HG02623 (cell line): Measurements from ENCODE around the gene CSRP1.

Source experiments
- ATAC-seq: cut with Tn5 transposase; IDR thresholded peaks from one replicate; pipeline ENCODE4 v1.9.1; 2021; ENCODE audit warnings: moderate library complexity; ENCODE audit not compliant: unreplicated experiment

CSRP1 gene

GRCh38 chr1:201457508-201457960 is 49.4 kb downstream of the CSRP1 start:
- no peak for ATAC-seq

GRCh38 chr1:201456499-201457309 is 50.2 kb downstream of the CSRP1 start:
- ATAC-seq: no peak

DNA sequence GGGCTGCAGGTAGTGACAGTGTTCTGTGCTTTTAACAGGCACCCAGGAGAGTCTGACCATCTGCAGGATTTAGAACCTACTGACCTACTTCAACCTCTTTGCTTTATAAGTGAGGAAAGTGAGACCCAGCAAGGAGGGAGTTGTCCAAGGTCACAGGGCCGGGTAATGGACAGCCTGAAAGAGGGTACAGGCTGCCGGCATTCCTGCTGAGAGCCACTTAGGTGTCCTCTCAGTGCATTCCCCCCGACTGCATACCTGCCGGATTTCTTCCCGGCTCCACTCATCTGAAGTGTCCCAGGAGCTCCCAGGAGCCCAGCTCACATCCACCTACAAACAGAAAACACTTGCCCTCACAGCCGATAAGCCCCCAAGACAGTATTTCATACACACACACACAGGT is 51.8 kb downstream of the CSRP1 start:
- no peak for ATAC-seq

GRCh38 chr1:201454608-201455007 is 52.3 kb downstream of the CSRP1 start:
- ATAC-seq: no peak

DNA sequence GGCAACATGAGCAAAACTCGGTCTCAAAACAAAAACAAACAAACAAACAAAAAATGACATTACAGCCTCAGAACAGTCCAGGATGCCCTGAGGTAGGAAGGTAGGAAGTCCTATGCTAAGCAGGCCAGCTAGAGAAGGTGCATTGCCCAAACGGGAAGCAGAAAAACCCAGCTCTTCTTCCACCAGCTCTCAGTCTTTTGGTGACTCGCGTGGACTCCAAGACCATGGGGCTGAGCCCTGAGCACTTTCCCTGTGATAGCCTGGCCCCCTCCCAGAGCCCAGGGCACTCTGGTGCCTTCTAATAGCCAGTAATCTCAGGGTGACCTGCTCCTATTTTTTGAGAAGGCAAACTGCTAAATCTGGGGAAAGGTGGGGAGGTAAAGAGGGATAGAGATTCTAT is 54.1 kb downstream of the CSRP1 start:
- no peak for ATAC-seq

DNA sequence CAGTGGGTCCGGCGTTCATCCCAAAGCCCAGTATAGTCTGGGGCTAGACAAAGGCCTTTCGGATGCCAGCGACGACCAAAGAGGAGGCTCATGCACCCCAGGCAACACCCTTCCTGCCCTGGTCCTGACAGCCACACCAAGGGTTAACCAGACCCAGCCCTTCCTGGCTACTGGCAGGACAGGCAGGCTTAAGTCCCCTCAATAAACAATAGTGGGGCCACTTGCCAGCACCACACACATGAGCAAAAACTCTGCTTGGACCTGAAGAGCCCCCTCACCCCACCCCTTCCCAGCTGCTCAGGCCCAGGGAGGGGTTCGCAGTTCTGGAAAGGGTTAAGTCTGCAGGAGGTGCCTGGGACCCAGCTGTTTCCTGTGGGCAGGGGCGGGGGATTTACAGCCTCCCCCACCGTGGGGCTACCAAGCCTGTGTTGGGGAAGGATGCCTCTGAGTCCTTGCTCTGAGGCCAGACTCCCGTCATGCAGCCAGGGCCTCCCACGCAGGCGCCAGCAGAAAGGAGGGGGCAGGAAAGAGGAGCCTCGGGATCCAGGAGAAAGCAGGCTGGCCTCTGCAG is 56.1 kb downstream of the CSRP1 start:
- no peak for ATAC-seq

DNA sequence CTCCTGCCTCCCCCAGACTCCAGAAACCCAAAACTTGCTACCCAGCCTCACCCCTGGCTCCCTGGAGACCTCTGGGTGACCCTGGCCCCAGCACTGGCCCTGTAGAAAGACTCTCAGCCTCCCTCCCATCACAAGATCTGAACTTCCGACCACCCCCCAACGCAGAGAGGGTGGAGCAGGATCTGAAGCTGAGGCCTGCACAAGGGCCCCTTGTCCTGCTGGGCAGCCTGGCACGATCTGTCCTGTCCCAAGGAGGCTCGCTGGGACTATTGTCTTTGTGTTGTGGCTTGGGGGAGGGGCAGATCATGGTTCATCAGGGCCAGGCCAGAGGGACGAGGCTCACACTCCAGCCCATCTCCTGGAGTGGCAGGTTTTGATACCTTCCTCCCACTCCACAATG is 57.9 kb downstream of the CSRP1 start:
- no peak for ATAC-seq

DNA sequence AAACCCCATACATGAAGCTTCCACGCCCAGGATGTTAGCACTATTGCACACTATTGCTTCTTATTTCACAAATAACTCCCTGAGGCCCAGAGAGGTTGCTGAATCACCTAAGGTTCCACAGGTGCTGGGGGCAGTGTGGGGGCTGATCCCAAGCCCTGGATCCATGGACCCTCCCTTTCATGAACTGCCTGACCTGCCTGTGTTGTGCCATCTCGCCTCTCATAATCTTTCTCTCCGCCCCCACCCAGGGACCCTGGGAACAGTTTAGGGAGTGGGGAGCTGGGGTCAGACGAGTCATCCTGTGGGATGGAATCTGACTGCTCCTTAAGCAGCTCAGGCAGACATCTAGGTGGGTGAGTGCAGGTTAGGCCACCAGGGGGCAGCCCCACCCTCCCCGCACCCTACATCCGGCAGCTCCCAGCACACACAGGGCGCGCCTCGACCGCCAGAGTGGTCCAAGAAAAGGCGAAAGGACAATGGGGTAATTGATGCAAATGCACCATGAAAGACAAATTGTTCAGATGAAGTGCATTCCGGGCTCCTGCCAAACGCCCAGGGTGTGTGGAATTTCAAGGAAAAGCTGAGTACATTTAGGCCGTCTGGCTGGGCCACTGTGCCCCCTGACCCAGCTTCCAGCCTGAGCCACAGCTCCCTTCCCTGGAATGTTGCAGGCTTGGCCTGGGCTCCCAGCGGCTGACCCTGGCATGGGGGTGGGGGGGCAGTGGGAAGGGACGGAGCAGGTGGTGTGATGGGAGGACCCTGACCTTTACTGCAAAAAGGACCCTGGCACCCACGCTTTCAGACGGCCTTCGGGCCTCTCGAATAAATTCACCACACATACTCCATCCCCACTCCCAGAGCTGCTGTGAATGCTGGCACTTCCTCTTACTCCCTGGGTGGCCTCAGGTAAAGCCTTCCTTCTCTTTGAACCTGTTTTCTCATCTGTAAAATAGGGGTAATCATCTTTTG is 58.7 kb downstream of the CSRP1 start:
- ATAC-seq: peak; percentile 61

DNA sequence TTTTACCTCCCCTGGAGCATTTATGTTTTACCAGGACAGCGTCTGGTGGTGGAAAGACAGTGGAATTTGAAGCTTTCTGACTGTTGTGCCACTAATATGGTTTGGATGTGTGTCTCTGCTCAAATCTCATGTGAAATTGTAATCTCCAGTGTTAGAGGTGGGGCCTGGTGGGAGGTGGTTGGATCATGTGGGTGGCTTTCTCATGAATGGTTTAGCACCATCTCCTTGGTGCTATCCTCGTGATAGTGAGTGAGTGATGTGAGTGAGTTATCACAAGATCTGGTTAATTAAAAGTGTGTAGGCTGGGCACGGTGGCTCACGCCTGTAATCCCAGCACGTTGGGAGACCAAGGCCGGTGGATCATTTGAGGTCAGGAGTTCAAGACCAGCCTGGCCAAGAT is 61.6 kb downstream of the CSRP1 start:
- no peak for ATAC-seq

- no peak for ATAC-seq
These were observed 62.1 kb downstream of the CSRP1 start for GRCh38 chr1:201444792-201445191.

DNA sequence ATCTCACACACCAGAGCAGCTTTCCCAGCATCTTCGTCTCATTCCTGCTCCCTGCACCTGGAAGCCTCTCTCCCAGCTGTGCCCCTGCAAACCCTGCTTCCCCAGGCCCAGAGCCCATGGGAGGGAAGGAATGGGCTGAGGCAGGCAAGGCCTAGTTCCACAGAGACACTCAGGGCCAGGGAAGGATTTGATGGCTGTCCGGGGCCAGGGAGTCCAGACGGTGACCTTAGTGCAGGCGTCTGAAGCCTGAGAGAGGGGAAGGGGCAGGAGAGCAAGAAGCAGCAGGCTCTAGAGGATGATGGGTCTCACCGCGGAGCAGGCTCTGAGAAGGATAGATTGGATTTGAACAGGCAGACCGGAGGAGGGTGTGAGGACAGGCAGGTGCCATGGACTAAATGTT is 63.2 kb downstream of the CSRP1 start:
- ATAC-seq: no peak

GRCh38 chr1:201436969-201437368 is 70.0 kb downstream of the CSRP1 start:
- ATAC-seq: no peak

DNA sequence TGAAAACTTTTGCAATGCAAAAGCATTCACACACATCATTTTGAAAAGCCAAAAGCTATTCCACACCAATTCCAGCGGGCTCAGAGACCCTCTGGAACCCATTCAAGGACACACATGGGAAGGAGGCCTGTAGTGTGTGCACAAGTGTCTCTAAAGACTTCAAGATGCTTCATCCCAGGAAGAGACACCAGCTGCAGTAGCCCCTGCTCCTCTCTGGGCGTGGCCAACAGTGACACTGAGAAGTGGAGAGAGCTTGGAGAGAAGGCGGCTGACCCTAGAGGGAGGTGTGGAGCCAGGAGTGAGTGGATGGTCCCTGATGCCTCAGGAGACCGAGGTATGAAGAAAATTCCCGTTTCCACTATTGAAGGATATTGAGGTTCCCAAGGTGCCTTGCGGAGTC is 70.5 kb downstream of the CSRP1 start:
- no peak for ATAC-seq

- ATAC-seq: no peak
These were observed 72.7 kb downstream of the CSRP1 start for GRCh38 chr1:201434266-201434665.

DNA sequence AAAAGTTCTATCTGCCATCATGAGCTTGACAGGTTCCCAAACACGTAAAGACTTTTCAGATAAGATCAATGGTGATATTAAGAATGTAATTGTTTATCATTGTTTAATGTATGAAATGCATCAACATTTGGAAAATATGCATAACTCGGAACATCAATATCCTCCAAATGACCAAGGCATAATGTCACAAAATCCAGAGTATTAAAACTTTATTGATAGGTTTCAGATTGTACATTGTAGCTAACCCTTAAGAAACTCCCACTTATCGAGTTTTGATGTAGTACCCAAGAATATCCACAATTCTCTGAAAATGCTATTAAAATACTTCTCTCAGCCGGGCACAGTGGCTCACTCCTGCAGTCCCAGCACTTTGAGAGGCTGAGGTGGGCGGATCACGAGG is 73.3 kb downstream of the CSRP1 start:
- ATAC-seq: no peak
